DND-41 (cell line): Measurements from ENCODE around the gene KCNAB1.

ENCODE experiments used
- CTCF ChIP-seq: IDR thresholded peaks from 2 replicates; pipeline ENCODE4 v1.5.1; 2012; ENCODE audit warnings: borderline replicate concordance, low read length, moderate library complexity, mild to moderate bottlenecking; ENCODE audit not compliant: poor library complexity, severe bottlenecking; ENCODE audit errors: extremely low read depth
- EZH2 ChIP-seq: IDR thresholded peaks from 3 replicates; pipeline ENCODE4 v1.6.1; 2012; ENCODE audit warnings: borderline replicate concordance, low read depth, mild to moderate bottlenecking, moderate library complexity, low read length, inconsistent platforms; ENCODE audit not compliant: severe bottlenecking

- TF ChIP-seq CTCF, result no peak
- TF ChIP-seq EZH2, result no peak
Observed at GRCh38 chr3:156389449-156389950, 269.1 kb downstream of the KCNAB1 start.
